Measurements from ENCODE around the gene ANKRD53.

DNA sequence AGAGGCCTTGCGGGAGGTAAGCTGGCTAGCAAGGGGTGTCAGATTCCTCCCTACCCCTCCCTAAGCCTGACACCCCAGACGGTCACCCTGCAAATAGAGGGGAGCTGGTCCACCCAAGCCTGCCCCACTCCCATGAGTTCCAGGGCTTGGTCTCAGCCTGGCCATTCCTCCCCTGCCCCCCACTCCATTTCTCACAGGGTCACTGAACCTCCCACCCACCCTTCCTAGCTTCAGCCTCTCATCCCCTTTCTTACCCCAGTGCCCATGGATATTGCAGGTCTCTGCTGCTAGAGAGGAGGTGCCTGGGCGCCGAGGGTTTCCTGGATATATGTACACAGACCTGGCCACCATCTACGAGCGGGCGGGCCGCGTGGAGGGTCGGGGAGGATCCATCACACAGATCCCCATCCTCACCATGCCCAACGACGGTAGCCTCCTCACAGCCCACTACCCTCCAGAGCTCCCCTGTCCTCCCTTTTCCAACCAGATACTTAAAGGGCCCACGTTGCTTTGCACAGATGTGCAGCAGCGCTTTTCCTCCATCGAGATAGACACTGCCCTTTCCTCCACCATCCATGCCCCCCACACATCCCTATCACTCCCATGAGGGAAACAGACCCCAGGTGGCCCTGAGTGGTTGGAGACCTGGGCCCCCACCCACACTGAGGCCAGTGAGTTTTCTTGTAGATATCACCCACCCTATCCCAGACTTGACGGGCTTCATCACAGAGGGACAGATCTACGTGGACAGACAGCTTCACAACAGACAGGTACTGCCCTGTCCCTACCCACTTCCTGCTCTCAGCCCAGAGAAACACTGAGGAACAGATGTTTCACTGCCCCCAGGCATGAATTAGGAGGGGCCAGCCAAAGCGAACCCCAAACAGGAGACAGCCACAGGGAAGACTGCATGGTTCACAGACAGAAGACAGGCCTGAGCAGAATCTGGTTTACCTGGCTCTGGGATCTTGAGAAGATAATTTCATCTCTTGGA is 15.2 kb upstream of the ANKRD53 start:
- TF ChIP-seq CTCF (IDR thresholded peaks at IDR 0.05; ENCODE audit: poor library complexity) (no peak), EZH2 (IDR thresholded peaks at IDR 0.05; ENCODE audit: borderline replicate concordance) (no peak)
